Measurements from ENCODE around the gene DPF3.

Gene DPF3

DNA sequence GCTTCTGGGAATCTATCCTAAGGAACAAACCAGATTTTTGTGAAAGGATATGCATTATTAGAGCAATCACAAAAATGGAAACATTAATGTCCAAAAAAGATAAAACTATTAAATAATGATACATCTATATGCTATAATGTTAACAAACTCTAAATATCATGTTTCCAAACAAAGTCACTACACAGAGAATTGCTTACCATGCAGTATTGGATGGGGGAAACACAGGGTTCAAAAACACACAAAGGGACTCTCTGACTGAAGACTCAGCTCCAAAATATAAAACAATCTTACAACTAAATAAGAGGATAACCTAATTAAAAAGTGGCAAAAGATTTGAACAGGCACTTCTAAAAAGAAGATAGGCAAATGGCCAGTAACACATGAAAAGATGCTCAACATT, 304.2 kb downstream of the DPF3 start:
- no peak for DNase-seq

DNA sequence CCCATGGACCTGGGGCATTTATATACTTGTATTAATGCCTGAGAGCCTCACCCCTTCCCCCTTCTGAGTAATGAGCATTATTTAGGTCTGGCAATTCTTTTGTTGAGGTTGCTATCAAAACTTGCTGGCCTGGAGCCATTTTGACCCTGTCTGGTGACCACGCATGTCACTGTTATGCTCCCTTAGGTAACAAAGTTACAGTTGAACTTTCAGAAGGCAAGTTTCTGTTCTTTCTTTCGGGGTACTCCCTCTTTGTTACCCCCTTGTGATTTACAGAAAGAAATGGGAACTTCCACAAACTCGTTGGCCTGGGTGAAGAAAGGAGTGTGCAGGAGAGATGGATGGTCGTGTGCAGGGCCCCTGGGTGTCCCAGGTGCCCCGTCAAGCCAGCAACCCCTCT, 305.4 kb downstream of the DPF3 start:
- no peak for DNase-seq

DNA sequence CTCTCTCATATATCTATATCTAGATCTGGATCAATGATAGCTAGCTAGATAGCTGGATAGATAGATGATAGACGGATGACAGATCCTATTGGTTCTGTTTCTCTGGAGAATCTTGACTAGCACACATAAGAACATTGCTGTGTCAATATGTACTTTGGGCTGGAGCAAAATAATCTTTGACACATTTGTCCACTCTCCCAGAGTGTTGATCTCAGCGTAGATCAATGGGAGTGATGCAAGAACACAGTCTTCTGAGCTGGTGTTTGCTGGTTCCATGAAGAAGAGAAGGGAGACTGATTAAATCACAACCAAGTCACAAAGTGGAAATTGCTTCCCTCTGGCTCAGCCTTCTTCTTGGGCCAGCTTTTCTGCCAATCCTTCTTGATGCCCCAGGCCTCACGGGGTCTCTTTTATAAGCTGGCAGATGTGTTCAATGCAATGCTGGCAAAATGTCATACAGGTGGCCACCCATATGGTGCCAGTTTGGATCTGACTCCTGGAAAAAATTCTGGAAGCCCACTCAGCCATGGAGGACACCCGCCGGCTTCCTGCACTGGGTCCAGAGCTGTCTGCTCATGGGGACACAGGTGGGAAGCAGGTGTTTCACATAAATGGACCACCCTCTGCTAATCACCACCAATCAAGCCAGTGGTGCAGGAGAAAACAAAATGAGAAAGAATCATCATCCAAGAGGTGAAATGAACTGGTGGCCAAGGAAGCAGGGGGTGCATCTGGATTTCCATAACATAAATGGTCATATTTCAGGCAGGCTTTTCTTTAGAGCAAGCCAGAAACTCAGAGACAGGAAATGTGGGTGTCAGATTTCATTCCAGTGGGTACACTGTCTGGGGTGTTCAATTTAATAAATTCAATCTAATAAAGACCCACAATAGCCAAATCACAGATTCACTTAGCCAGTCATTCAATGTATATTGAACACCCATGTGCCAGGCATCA, 310.3 kb downstream of the DPF3 start:
- DNase-seq = peak; percentile 78

DNA sequence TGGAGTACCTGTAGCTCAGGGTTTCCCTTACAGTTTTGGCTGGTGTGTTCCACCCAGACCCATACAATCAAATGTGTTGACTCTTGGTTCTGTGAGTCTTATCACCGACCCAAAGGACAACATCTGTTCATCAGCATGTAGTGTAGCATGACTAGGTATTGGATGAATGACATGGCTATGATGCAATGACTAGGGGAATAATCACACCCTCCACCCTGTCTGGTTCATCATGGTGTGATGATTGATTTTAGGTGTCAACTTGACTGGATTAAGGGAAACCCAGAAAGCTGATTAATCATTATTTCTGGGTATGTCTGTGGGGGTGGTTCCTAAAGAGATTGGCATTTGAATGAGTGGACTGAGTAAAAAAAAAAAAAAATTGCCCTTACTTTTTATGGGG, 311.3 kb downstream of the DPF3 start:
- DNase-seq = no peak

DNA sequence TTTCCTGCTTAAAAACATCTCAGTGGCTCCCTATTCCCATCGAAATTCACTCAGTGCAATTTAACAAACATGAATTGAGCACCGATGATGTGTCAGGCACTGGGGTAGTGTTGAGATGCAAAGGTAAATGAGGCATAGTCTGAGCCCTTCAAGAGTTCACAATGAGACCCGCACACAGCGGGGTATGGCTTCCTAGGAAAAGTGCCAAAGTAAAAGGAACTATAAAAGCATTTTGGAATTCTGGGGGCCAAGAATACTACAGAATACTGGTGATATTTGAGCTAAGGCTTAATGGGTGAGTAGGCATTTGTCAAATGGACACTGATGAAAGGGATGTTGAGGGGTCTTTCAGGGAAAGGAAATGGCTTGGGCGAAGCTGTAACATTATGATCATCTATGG, 315.4 kb downstream of the DPF3 start:
- no peak for DNase-seq

DNA sequence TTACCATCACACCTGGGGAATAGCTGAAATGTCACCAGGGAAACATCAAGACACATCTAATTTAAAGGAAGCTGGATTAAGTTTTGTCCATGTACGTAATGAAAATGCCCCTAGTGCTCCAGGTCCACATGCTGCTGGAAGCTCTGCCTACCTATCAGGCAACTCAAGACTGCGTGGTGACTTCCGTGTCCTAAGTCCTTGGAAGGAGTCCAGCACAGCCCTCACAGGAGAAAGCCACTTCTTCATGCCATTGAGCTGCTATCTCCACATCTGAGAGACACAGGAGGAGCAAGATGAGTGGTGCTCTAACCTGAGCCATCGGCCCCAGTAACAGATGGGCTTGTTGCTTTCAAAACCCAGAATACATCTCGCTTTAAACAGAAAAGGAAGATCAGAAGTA, 316.4 kb downstream of the DPF3 start:
- DNase-seq = no peak

DNA sequence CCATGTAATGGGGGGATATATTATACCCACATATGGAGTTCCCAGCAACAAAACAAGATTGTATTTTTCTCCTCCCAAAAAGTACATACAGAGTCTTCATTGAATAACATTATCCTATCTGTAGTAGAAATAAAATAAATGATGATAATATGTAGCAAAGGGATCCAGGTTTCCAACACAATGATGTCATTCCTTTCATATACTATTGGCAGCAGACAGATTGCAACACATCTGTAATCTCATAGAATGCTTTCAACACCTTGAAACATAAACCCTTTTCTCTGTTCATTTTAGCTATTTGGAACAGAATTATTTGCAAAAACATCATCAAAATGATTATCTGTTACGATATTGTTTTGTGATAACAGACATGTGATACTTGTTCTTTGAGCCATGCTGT, 317.6 kb downstream of the DPF3 start:
- peak; percentile 35 for DNase-seq

DNA sequence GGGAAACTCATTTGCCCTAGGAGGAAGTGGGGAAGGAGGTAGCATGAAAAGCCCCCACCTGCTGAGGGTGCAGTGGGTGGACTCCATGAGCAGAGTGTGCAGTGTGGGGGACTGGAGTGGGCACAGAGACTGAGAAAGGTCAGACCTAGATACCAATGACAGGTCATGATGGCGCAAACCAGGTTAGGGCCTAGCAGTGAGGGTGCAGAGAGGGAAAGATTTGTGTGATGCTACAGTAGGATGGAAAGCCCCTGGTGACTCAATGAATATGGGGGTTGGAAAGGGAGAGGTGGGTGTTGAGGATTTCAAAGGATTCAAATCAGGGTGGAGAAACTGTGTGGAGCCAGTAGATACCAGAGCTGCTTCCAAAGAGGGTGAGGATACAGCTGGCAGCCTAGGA, 319.2 kb downstream of the DPF3 start:
- DNase-seq = no peak

DNA sequence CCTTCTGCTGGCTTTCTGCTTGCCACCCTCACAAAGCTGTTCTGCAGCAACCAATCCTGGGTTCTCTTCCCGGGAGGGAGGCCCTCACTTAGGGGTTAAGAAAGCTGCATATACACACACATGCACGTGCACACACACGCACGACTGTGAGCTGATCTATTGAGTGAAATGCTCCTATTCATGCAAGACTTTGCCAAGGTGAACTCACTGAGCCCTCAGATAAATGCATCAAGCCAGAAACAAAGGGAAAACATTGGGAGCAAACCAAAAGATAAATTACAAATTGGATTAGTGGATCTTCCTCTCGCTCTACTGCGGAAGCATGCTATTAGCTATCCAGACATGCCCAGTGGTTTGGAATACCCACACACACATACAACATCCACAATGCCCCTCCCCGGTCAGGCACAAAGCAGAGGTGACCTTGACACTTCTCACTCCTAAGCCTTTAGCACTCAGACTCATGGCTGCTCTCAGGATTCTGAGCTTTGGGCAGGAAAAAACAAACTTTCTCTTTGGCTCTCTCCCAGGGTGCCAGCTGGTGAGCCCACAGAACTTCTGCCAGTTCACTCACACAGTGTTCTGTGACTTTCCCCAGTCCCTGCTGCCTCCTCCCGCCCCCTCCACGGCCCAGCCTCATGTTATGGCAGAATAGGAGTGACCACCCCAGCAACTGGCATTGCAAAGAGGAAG, 320.0 kb downstream of the DPF3 start:
- DNase-seq = peak; percentile 96
